Liver (tissue), 3 donors: ENCODE results near the gene KRTAP5-4.
"Not testable (repeated sequence)": the region's sequence is repeated elsewhere in the genome, so short reads cannot be mapped to it uniquely, and the experiment has no call there.

Experiments
- FOXA1 ChIP-seq: IDR thresholded peaks from 2 replicates; pipeline ENCODE4 v1.6.1; 2016; ENCODE audit warnings: antibody characterized with exemption
- GABPA ChIP-seq, 2 donors: IDR thresholded peaks in 1 of 2; conservative IDR thresholded peaks in 1 of 2; 2 replicates each; pipeline ENCODE4 v1.6.1; 2016; ENCODE audit warnings: antibody characterized with exemption in 2 of 2, mild to moderate bottlenecking in 1 of 2, moderate library complexity in 1 of 2
- HNF4A ChIP-seq, 2 donors: conservative IDR thresholded peaks; 2 replicates each; pipeline ENCODE4 v1.6.1; 2016; ENCODE audit warnings: antibody characterized with exemption in 2 of 2, mild to moderate bottlenecking in 2 of 2
- JUND ChIP-seq, 2 donors: IDR thresholded peaks; 2 replicates each; pipeline ENCODE4 v1.6.1; 2016; ENCODE audit warnings: antibody characterized with exemption in 2 of 2
- RAD21 ChIP-seq, 2 donors: IDR thresholded peaks; 2 replicates each; pipeline ENCODE4 v1.6.1; 2016; ENCODE audit warnings: antibody characterized with exemption in 2 of 2, mild to moderate bottlenecking in 2 of 2
- SP1 ChIP-seq: IDR thresholded peaks from 2 replicates; pipeline ENCODE4 v1.6.1; 2018; ENCODE audit warnings: antibody characterized with exemption, mild to moderate bottlenecking
- TAF1 ChIP-seq: conservative IDR thresholded peaks from 2 replicates; pipeline ENCODE4 v1.6.1; 2016; ENCODE audit warnings: antibody characterized with exemption, mild to moderate bottlenecking
- TF ChIP-seq, protein P1 (sequence below): fragments of 150-350 bp; IDR thresholded peaks from 2 replicates; pipeline ENCODE4 v1.5.1; 2017; ENCODE audit warnings: improper control_type of control experiment, low read depth, low read length; ENCODE audit not compliant: missing input control
- TF ChIP-seq, protein P2 (sequence below): IDR thresholded peaks from 2 replicates; pipeline ENCODE4 v1.6.1; 2016; ENCODE audit warnings: antibody characterized with exemption
- TF ChIP-seq, protein P3 (sequence below): IDR thresholded peaks from 2 replicates; pipeline ENCODE4 v1.6.1; 2016; ENCODE audit warnings: antibody characterized with exemption, mild to moderate bottlenecking
- TF ChIP-seq, protein P4 (sequence below): IDR thresholded peaks from 2 replicates; pipeline ENCODE4 v1.6.1; 2016; ENCODE audit warnings: antibody characterized with exemption
- donor health status: healthy.
- donor health status: healthy.

DNA sequence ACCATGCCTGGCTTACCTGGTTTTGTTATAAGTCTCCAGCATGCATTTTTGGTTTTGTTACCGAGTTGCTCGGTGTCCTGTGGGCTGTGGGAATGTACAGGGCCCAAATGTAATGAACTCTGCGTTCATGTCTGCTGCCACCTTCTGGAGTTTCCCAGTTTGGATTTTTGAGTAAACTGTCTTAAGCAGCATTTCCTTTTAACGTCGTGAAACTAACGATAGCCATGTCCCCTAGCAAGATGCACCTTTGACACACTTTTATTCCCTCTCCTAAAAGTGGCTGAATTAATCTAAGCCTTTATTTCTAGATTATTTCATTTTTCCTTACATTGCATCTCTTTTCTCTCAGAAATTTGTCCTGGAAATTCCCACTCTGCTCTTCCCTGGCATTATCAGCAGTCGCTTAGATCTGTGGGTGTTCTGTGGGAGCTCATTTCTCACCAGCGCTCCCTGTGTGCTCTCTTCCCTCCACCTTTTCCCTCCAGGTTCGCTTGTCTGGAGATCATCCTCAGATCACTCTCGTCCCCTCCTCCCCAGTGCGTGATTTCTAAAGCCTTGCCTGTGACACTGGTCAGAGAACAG is 25.9 kb downstream of the KRTAP5-4 start:
- TF ChIP-seq, protein P1, sequence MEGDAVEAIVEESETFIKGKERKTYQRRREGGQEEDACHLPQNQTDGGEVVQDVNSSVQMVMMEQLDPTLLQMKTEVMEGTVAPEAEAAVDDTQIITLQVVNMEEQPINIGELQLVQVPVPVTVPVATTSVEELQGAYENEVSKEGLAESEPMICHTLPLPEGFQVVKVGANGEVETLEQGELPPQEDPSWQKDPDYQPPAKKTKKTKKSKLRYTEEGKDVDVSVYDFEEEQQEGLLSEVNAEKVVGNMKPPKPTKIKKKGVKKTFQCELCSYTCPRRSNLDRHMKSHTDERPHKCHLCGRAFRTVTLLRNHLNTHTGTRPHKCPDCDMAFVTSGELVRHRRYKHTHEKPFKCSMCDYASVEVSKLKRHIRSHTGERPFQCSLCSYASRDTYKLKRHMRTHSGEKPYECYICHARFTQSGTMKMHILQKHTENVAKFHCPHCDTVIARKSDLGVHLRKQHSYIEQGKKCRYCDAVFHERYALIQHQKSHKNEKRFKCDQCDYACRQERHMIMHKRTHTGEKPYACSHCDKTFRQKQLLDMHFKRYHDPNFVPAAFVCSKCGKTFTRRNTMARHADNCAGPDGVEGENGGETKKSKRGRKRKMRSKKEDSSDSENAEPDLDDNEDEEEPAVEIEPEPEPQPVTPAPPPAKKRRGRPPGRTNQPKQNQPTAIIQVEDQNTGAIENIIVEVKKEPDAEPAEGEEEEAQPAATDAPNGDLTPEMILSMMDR = not testable (repeated sequence)
- TF ChIP-seq, protein P2, sequence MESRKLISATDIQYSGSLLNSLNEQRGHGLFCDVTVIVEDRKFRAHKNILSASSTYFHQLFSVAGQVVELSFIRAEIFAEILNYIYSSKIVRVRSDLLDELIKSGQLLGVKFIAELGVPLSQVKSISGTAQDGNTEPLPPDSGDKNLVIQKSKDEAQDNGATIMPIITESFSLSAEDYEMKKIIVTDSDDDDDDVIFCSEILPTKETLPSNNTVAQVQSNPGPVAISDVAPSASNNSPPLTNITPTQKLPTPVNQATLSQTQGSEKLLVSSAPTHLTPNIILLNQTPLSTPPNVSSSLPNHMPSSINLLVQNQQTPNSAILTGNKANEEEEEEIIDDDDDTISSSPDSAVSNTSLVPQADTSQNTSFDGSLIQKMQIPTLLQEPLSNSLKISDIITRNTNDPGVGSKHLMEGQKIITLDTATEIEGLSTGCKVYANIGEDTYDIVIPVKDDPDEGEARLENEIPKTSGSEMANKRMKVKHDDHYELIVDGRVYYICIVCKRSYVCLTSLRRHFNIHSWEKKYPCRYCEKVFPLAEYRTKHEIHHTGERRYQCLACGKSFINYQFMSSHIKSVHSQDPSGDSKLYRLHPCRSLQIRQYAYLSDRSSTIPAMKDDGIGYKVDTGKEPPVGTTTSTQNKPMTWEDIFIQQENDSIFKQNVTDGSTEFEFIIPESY = not testable (repeated sequence)
- not testable (repeated sequence) for TF ChIP-seq TAF1; FOXA1; RAD21 (IDR thresholded peaks at IDR 0.05); JUND (IDR thresholded peaks at IDR 0.05); GABPA (IDR thresholded peaks at IDR 0.05 in 1 of 2, conservative IDR thresholded peaks at IDR 0.05 in 1 of 2); SP1; HNF4A (conservative IDR thresholded peaks at IDR 0.05)
- TF ChIP-seq, protein P3, sequence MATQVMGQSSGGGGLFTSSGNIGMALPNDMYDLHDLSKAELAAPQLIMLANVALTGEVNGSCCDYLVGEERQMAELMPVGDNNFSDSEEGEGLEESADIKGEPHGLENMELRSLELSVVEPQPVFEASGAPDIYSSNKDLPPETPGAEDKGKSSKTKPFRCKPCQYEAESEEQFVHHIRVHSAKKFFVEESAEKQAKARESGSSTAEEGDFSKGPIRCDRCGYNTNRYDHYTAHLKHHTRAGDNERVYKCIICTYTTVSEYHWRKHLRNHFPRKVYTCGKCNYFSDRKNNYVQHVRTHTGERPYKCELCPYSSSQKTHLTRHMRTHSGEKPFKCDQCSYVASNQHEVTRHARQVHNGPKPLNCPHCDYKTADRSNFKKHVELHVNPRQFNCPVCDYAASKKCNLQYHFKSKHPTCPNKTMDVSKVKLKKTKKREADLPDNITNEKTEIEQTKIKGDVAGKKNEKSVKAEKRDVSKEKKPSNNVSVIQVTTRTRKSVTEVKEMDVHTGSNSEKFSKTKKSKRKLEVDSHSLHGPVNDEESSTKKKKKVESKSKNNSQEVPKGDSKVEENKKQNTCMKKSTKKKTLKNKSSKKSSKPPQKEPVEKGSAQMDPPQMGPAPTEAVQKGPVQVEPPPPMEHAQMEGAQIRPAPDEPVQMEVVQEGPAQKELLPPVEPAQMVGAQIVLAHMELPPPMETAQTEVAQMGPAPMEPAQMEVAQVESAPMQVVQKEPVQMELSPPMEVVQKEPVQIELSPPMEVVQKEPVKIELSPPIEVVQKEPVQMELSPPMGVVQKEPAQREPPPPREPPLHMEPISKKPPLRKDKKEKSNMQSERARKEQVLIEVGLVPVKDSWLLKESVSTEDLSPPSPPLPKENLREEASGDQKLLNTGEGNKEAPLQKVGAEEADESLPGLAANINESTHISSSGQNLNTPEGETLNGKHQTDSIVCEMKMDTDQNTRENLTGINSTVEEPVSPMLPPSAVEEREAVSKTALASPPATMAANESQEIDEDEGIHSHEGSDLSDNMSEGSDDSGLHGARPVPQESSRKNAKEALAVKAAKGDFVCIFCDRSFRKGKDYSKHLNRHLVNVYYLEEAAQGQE = not testable (repeated sequence)
- TF ChIP-seq, protein P4, sequence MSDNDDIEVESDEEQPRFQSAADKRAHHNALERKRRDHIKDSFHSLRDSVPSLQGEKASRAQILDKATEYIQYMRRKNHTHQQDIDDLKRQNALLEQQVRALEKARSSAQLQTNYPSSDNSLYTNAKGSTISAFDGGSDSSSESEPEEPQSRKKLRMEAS = not testable (repeated sequence)
